GM10248 (cell line): Measurements from ENCODE around the gene CBR3.

Experiments used
- CTCF ChIA-PET: fragments of 300-600 bp; sonication (Branson Sonifier 250); formaldehyde crosslinking; extraction: SDS; loops from one replicate; lab custom pipeline; 2021; ENCODE audit warnings: antibody characterized with exemption; lab: Yijun Ruan, JAX
- POLR2A ChIA-PET: fragments of 350-650 bp; sonication (Branson Sonifier 250); formaldehyde crosslinking; extraction: SDS; loops from one replicate; lab custom pipeline; 2020; ENCODE audit warnings: antibody characterized with exemption; lab: Yijun Ruan, JAX
- DNase-seq: peaks from one replicate; pipeline ENCODE4 v3.0.0; 2012; ENCODE audit errors: extremely low spot score
- CTCF ChIP-seq: IDR thresholded peaks from 2 replicates; pipeline ENCODE4 v1.5.1; 2012; ENCODE audit warnings: mild to moderate bottlenecking, low read depth; ENCODE audit errors: extremely low read depth, missing control alignments, control extremely low read depth

The CBR3 gene

DNA sequence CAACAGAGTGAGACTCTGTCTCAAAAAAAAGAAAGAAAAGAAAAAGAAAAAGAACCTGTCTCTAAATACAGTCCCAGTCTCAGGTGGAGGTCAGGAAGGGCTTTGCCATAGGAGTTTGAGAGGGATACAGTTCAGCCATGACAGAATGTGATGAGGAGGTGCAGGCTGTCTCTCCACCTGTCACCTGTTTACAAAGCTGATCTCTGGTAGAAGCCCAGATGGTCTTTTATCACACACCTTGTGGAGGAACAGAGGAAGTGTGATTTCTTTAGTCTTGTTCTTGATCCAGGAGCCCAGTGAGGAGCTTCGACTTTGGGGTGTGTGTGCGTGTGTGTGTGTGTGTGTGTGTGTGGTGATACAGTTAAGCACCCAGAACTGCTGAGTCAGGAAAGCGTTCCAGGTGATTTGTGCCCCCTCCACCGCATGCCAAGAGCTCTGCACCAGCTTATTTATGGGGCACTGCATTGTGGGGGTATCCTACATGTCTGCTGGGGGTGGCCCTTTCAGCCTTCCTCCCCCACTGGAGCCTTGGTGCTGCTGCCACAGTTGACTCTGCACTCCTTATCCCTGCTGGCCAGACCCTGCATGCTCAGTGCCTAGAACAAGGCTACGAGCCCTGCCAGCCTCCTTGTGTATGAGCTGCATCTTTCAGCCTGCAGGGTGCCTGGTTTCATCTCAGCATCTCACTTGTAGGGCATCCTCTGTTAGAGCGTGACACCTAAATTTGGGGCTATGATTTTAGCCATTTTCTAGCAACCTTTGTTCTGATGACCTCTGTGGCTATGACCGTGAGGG lies 41.1 kb downstream of the CBR3 start:
- TF ChIP-seq CTCF: no peak
- ChIA-PET POLR2A (no interaction called here), CTCF (interaction anchor here (1.0 to 1.5 kb wide), 3 partner anchors 12 to 84 kb away, joined by 3 to 4 read pairs (median 3); no protein-coding TSS in a partner anchor)
- no peak for DNase-seq

GRCh38 chr21:36178349-36178748 lies 43.5 kb downstream of the CBR3 start:
- DNase-seq: no peak
- ChIA-PET POLR2A (interaction anchor here (1.4 kb wide), 1 partner anchor 142 kb away, joined by 5 read pairs; the partner anchor contains the start of gene MORC3), CTCF (interaction anchor here (0.7 to 1.4 kb wide), 4 partner anchors 14 to 83 kb away, joined by 3 read pairs; no protein-coding TSS in a partner anchor)
- no peak for TF ChIP-seq CTCF

- CTCF ChIA-PET: interaction anchor here (1.2 to 1.7 kb wide), 2 partner anchors 11 to 15 kb away, joined by 3 read pairs; no protein-coding TSS in a partner anchor
- no peak for TF ChIP-seq CTCF
- POLR2A ChIA-PET: no interaction called here
- DNase-seq: no peak
Observed at GRCh38 chr21:36179145-36179544, 44.3 kb downstream of the CBR3 start.

GRCh38 chr21:36180963-36181362 lies 46.1 kb downstream of the CBR3 start:
- ChIA-PET CTCF (no interaction called here), POLR2A (no interaction called here)
- TF ChIP-seq CTCF: no peak

DNA sequence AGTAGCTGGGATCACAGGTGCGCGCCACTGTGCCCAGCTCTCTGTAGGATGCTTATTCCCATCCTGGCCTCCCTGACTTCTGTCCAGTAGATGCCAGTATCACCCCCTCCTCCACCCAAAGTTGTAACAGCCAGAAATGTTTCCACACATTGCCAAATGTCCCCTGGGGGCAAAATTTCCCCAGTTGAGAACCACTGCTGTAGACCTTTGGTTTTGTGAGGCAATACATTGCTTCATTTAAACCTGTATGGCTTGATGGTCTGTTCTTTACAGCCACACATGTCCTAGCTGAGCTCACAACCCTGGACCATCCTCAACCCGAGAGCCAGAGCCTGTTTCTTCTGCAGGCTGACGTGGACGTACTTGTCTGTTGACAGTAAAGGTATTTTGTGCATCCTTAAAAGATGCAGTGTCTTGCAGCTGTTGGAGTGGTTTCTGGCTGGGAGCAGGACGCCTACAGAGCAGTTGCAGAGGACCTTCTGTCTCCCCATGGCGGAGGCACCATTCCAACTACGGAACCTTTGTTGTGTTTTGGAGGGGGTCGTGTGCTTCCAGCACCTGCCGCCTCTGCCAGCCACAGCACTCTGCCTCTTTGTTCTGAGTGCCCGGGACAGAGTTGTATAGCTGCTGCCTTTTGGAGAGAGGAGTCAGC lies 48.4 kb downstream of the CBR3 start:
- ChIA-PET POLR2A (no interaction called here), CTCF (interaction anchor here (0.8 to 2.0 kb wide), 4 partner anchors 10 to 16 kb away, joined by 3 to 4 read pairs (median 4); no protein-coding TSS in a partner anchor)
- no peak for TF ChIP-seq CTCF
- DNase-seq: no peak

More at GRCh38 chr21:36180963-36181362, 46.1 kb downstream of the CBR3 start:
- no peak for DNase-seq

GRCh38 chr21:36184545-36184944 lies 49.7 kb downstream of the CBR3 start:
- no peak for DNase-seq
- ChIA-PET CTCF (interaction anchor here (1.4 to 2.0 kb wide), 2 partner anchors 11 to 20 kb away, joined by 3 to 4 read pairs; no protein-coding TSS in a partner anchor), POLR2A (no interaction called here)
- no peak for TF ChIP-seq CTCF
